OCI-LY3 (cell line): ENCODE results near the gene MUL1.

Experiments used
- H2AFZ ChIP-seq: fragments of 200-600, 300-600 bp; shearing (Covaris generic); 2 replicates; pipeline ENCODE4 v1.6.0; 2014; ENCODE audit warnings: antibody characterized with exemption, low read depth, low read length
- H3K27ac ChIP-seq: fragments of 200-600, 300-600 bp; sonication (generic); 2 replicates; pipeline ENCODE4 v1.5.1; 2014; ENCODE audit warnings: mild to moderate bottlenecking, low read length, moderate library complexity, mixed read lengths
- H3K27me3 ChIP-seq: fragments of 200-600, 300-600 bp; sonication (generic); 2 replicates; pipeline ENCODE4 v1.6.1; 2014; ENCODE audit warnings: low read depth, low read length, mixed read lengths
- H3K36me3 ChIP-seq: fragments of 200-600, 300-600 bp; sonication (generic); replicated peaks from 2 replicates; pipeline ENCODE3; 2014; ENCODE audit warnings: low read depth, low read length, mixed read lengths
- H3K4me1 ChIP-seq: fragments of 300-600, 200-600 bp; sonication (generic); 2 replicates; pipeline ENCODE4 v1.6.1; 2014; ENCODE audit warnings: low read length, mixed read lengths
- H3K4me2 ChIP-seq: fragments of 200-600, 300-600 bp; sonication (generic); 2 replicates; pipeline ENCODE4 v1.6.1; 2014; ENCODE audit warnings: low read length, mixed read lengths
- H3K4me3 ChIP-seq: fragments of 300-600, 200-600 bp; sonication (generic); 2 replicates; pipeline ENCODE4 v1.5.1; 2014; ENCODE audit warnings: antibody characterized with exemption, mild to moderate bottlenecking, low read length, moderate library complexity
- H3K79me2 ChIP-seq: fragments of 300-600, 200-600 bp; shearing (Covaris generic); 2 replicates; pipeline ENCODE4 v1.6.1; 2014; ENCODE audit warnings: mild to moderate bottlenecking, low read length, mixed read lengths
- H3K9ac ChIP-seq: fragments of 300-600, 200-600 bp; shearing (Covaris generic); 2 replicates; pipeline ENCODE4 v1.6.0; 2014; ENCODE audit warnings: mild to moderate bottlenecking, low read length, moderate library complexity
- H3K9me3 ChIP-seq: fragments of 200-600, 300-600 bp; shearing (Covaris generic); 2 replicates; pipeline ENCODE4 v1.6.1; 2014; ENCODE audit warnings: low read length, mixed read lengths; ENCODE audit not compliant: insufficient read depth
- H4K20me1 ChIP-seq: fragments of 200-600, 300-600 bp; sonication (generic); 2 replicates; pipeline ENCODE4 v1.6.1; 2016; ENCODE audit warnings: low read length, mixed read lengths; ENCODE audit not compliant: insufficient read depth
- EZH2phosphoT487 ChIP-seq: fragments of 200-600 bp; shearing (Covaris generic); IDR thresholded peaks from 2 replicates; pipeline ENCODE4 v1.6.1; 2018; ENCODE audit warnings: antibody characterized with exemption, mixed run types, low read depth
- TF ChIP-seq, protein P1 (sequence below): fragments of 200-600, 300-600 bp; sonication (generic); IDR thresholded peaks from 2 replicates; pipeline ENCODE4 v1.5.1; 2014; ENCODE audit warnings: antibody characterized with exemption, low read length, low read depth

Gene MUL1

DNA sequence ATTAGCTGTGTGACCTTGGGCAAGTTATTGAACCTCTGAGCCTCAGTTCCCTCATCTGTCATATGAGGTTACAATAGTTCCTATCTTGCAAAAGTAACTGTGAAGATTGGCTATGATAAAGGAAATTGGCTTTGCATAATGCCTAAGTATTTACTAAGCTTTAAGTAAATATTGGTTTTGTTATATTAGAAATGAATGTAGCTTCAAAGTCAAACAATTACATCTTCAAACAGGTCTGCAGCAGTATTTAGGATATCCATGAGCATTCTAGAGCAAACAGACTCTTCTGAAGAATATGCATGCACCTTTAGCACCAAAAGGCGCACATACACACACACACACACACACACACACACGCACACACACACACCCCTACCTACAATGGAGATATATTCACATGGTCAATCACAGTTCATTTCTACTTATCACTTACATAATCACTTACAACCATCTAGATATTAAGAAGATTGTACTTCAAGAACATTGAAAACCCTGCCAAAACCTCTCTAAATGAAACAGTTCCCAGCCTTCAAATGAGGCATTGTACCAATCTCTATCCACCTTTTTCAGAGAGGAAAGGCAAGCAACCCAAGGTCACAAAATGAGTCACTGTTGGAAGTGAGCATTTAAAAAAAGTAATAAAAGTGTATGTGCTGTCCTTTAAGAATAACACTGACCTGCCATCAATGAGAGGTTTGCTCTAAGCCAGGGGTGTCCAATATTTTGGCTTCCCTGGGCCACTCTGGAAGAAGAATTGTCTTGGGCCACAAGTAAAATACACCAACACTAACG, 31.0 kb upstream of the MUL1 start:
- H2AFZ ChIP-seq: no peak overlapping the region
- H3K9ac ChIP-seq: no peak overlapping the region
- no peaks in the 10 kb centered on the region for H3K4me1 ChIP-seq
- TF ChIP-seq, protein P1, sequence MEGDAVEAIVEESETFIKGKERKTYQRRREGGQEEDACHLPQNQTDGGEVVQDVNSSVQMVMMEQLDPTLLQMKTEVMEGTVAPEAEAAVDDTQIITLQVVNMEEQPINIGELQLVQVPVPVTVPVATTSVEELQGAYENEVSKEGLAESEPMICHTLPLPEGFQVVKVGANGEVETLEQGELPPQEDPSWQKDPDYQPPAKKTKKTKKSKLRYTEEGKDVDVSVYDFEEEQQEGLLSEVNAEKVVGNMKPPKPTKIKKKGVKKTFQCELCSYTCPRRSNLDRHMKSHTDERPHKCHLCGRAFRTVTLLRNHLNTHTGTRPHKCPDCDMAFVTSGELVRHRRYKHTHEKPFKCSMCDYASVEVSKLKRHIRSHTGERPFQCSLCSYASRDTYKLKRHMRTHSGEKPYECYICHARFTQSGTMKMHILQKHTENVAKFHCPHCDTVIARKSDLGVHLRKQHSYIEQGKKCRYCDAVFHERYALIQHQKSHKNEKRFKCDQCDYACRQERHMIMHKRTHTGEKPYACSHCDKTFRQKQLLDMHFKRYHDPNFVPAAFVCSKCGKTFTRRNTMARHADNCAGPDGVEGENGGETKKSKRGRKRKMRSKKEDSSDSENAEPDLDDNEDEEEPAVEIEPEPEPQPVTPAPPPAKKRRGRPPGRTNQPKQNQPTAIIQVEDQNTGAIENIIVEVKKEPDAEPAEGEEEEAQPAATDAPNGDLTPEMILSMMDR: no peak
- TF ChIP-seq EZH2phosphoT487: no peak
- H3K4me3 ChIP-seq: no peak overlapping the region
- no peaks in the 10 kb centered on the region for H3K79me2 ChIP-seq
- H4K20me1 ChIP-seq: no peaks in the 10 kb centered on the region
- H3K27me3 ChIP-seq: no peaks in the 10 kb centered on the region
- no peaks in the 10 kb centered on the region for H3K36me3 ChIP-seq
- no peak overlapping the region for H3K4me2 ChIP-seq
- H3K27ac ChIP-seq: no peak overlapping the region
- no peaks in the 10 kb centered on the region for H3K9me3 ChIP-seq

DNA sequence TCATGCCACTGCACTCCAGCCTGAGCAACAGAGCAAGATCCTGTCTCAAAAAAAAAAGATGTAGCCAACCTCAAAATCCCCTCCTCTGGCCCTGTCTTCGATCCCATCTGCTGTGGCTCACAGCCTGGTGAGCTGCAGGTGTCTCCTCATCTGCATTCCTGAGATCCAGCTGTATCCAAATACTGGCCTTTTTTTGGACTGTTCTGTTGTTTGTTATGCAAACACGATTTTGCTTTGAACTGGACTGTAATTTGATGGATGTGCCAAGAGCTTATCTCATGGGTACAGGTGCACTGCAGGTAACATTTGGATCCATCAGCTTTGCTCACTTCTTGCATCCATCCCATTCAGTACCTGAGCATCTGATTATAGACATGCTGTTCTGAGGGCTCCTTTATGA, 30.3 kb upstream of the MUL1 start:
- H3K79me2 ChIP-seq: no peaks in the 10 kb centered on the region
- H3K9ac ChIP-seq: no peak overlapping the region
- H3K27ac ChIP-seq: no peak overlapping the region
- H3K4me2 ChIP-seq: no peak overlapping the region
- H3K4me1 ChIP-seq: no peaks in the 10 kb centered on the region
- no peak overlapping the region for H3K4me3 ChIP-seq
- no peaks in the 10 kb centered on the region for H3K9me3 ChIP-seq
- no peaks in the 10 kb centered on the region for H4K20me1 ChIP-seq
- H3K36me3 ChIP-seq: no peaks in the 10 kb centered on the region
- H3K27me3 ChIP-seq: no peaks in the 10 kb centered on the region
- TF ChIP-seq, protein P1: no peak
- H2AFZ ChIP-seq: no peak overlapping the region

DNA sequence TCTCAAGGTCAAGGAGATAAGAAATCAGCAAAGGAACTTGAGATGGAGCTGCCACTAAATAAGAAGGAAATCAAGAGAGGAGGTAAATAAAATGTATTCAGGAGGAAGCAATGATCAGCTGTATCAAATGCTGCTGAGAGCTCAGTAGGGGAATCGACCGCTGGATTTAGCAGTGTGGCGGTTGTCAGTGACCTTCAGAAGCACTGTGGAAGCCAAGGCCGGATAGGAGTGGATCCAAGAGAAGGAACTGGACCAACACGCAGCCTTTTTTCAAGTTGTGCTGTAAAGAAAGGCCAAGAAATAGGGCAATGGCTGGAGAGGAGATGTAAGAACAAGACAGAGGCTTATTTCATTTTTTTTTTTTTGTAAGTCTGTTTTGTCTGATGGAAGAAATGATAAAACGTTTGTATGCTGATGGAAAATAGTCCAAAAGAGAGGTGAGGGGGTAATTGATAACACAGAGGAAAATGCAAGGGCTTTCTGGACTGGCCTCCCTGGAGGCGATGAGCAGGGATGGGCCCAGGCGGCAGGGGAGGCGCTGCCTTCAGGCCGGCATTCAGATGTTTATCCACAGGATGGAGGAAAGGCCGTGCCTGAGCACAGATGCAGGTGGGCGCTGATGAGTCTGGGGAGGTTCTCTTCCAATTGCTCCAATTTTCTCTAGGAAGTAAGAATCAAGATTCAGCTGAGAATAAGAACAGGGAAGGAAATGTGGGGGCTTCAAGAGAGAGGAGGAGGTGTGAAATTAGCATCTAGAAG, 26.9 kb upstream of the MUL1 start:
- TF ChIP-seq, protein P1: no peak
- TF ChIP-seq EZH2phosphoT487: no peak
- no peak overlapping the region for H3K4me2 ChIP-seq
- H3K4me1 ChIP-seq: no peaks in the 10 kb centered on the region
- no peak overlapping the region for H3K9ac ChIP-seq
- no peak overlapping the region for H2AFZ ChIP-seq
- peaks cover 1% of the 10 kb centered on the region; the same call in 1 of the 2 replicates for H3K27me3 ChIP-seq
- H3K36me3 ChIP-seq: no peaks in the 10 kb centered on the region
- H4K20me1 ChIP-seq: no peaks in the 10 kb centered on the region
- no peaks in the 10 kb centered on the region for H3K9me3 ChIP-seq
- H3K27ac ChIP-seq: no peak overlapping the region
- H3K79me2 ChIP-seq: no peaks in the 10 kb centered on the region
- no peak overlapping the region for H3K4me3 ChIP-seq

GRCh38 chr1:20533635-20534034, 25.7 kb upstream of the MUL1 start:
- Histone ChIP-seq H3K4me3 (no peak overlapping the region), H3K4me1 (no peaks in the 10 kb centered on the region), H3K9me3 (no peaks in the 10 kb centered on the region), H3K79me2 (no peaks in the 10 kb centered on the region), H3K27ac (no peak overlapping the region), H2AFZ (no peak overlapping the region), H3K36me3 (no peaks in the 10 kb centered on the region), H3K4me2 (no peak overlapping the region), H3K27me3 (peaks cover 10% of the 10 kb centered on the region), H4K20me1 (no peaks in the 10 kb centered on the region), H3K9ac (no peak overlapping the region)
- TF ChIP-seq, protein P1: no peak
- TF ChIP-seq EZH2phosphoT487: no peak
